GM12892 (cell line): ENCODE measurements around the gene STAC.

Experiments
- POLR2A ChIP-seq: IDR thresholded peaks from 2 replicates; pipeline ENCODE4 v1.6.1; 2011; ENCODE audit warnings: low read depth, low read length, control low read depth
- POLR2AphosphoS5 ChIP-seq: IDR thresholded peaks from 2 replicates; pipeline ENCODE4 v1.6.1; 2011; ENCODE audit warnings: low read depth, low read length, control low read depth

GRCh38 chr3:36575241-36575640, 194.9 kb downstream of the STAC start:
- no peak for TF ChIP-seq POLR2AphosphoS5
- no peak for TF ChIP-seq POLR2A
